HG03025 (cell line): Measurements from ENCODE around the gene GNG5.
"Not testable (repeated sequence)": the region's sequence is repeated elsewhere in the genome, so short reads cannot be mapped to it uniquely, and the experiment has no call there.

Source experiments
- ATAC-seq: cut with Tn5 transposase; IDR thresholded peaks from one replicate; pipeline ENCODE4 v1.9.1; 2021; ENCODE audit warnings: mild to moderate bottlenecking, moderate library complexity; ENCODE audit not compliant: unreplicated experiment, low FRiP score

Gene GNG5

GRCh38 chr1:84492726-84493125 is 13.7 kb downstream of the GNG5 start:
- ATAC-seq = no peak

GRCh38 chr1:84489766-84490165 is 16.6 kb downstream of the GNG5 start:
- ATAC-seq = no peak

DNA sequence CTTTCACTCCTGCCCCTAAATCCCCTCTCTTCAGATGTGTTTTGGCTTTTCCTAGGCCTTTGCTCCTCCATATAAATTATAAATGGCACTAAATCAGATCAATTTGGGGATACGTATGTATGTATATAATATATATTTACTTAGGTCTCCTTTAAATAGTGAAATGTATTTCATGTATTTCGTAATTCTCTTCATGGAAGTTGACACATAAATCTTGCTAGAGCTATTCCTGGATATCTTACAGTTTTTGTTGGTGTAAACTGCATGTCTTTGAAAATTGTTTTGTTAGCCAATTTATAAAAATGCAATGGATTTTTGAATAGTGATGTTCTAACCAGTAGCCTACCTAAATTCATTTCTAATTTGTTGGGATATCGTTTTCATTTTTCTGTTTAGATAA is 18.3 kb downstream of the GNG5 start:
- no peak for ATAC-seq

DNA sequence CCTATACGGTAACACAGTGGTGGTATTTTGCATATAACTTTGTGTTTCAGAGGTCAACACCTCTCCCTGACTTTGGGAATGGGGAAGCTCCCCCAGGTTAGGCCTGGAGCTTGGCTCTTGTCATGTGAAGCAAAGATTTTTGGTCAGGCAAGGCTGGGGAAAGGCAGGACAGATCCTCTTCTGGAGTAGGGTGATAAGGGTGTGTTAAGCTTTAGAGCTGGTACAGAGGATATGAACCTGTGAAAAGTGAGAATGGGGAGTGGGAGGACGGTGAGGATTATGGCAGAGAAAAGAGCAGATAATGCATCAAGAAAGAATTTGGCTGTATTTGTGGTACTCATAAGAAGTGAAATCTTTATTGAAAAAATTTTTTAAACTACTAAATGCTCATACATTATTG is 25.1 kb downstream of the GNG5 start:
- no peak for ATAC-seq

DNA sequence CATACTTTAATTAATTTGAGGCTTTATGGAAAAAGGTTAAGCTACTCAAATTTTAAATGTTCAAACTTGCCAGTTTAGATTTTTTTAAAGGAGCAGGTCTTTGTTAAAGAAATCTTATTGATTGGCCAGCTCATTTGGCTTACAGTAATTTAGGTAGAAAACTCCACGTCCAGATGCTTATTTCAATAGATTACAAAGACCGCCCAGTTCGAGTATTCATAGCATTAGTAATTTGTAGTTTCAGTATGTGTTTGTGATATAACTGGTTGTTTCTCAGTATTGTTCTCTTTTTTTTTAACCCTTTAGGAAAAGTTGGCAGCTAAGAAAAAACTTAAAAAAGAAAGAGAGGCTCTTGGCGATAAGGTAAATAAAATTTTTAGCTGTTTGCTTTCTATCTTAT is 25.7 kb downstream of the GNG5 start:
- no peak for ATAC-seq

- peak; percentile 33 for ATAC-seq
Observed at GRCh38 chr1:84479998-84480397, 26.4 kb downstream of the GNG5 start.

- ATAC-seq = peak; percentile 96
Observed at GRCh38 chr1:84478876-84479868, 27.2 kb downstream of the GNG5 start, which contains the start of gene RPF1. RPF1 (plus strand) TSS chr1:84479266; CDS start chr1:84479282, 16 bp downstream.

- ATAC-seq = no peak
Observed at GRCh38 chr1:84476225-84476624, 30.2 kb downstream of the GNG5 start.

GRCh38 chr1:84467298-84467697 is 39.1 kb downstream of the GNG5 start:
- no peak for ATAC-seq

DNA sequence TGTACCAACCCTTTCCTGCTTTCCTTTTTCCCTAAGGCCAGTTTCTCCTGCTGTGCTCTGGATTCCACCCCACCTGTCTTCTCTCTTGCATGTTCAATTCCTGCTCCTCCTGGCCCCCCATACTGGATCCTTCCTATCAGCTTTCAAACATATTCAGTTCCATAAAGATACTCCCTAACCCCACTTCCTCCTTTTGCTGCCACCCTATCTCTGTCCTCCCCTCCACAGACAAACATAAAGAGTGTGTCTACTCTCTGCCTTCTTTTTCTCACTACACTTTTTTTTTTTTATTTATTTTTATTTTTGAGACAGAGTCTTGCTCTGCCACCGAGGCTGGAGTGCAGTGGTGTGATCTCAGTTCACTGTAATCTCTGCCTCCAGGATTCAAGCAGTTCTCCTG is 44.3 kb downstream of the GNG5 start:
- ATAC-seq = no peak

DNA sequence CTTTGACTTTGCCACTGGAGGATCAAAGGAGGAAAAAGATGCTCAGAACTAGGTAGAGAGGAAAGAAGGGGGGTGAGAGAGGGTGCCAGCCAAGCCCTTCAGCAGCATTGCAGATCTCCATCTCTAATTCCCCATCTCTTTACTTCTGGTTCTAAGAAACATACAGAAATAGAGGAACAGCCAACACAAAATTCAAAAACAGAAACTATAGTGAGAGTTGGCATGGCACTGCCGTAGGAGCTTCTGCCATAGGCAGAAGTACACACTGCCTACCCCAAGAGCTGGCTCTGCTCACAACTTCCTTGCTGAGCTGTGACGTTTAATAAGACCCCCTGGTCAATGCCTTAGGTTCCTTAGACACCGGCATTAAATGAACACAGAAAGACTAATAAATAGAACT is 53.9 kb downstream of the GNG5 start:
- ATAC-seq = no peak

DNA sequence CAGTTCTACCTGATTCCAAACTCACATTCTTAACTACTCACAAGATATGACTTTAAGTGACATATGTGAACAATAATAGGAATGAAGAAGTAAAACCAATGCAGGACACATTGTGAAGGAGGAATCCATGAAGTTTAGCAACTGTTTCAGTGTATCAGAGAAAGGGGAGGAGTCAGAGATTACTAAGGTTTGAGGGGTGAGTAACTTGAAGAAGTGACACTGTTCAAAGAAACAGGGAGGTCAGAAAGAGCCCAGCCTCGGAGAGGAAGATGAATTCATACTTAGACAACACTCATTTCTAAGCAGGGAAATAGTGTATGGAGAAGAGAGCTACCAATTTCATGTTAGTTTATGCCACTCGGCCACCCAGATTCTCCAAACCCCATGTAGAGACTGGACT is 55.5 kb downstream of the GNG5 start:
- no peak for ATAC-seq

GRCh38 chr1:84448704-84449103 is 57.7 kb downstream of the GNG5 start:
- ATAC-seq = not testable (repeated sequence)
